T-helper 9 cell (primary cell): ENCODE measurements around the gene PHF10.
A peak's percentile ranks its signal among the peaks of the same experiment; 100 is the strongest.
"Not testable (repeated sequence)": the region's sequence is repeated elsewhere in the genome, so short reads cannot be mapped to it uniquely, and the experiment has no call there.

Source experiments
- DNase-seq: peaks from one replicate; pipeline ENCODE4 v3.0.0-alpha.2; 2020
- total RNA-seq, 2 donors: gene quantifications; one replicate each; lab custom pipeline; 2026; lab: John Stamatoyannopoulos, UW

PHF10 gene
- total RNA-seq, result 98.5 to 106 reads per million in 2 donors

GRCh38 chr6:169724494-169725124 is at the start of gene PHF10:
Gene PHF10, minus strand, starts transcription at chr6:169724500. Its CDS starts 569 bp downstream, at chr6:169723931.
- DNase-seq, result peak; percentile 63

GRCh38 chr6:169766921-169767736 is 42.8 kb upstream of the PHF10 start:
- DNase-seq, result no peak

GRCh38 chr6:169766232-169766631 is 41.9 kb upstream of the PHF10 start:
- DNase-seq, result no peak

GRCh38 chr6:169765789-169766188 is 41.5 kb upstream of the PHF10 start:
- DNase-seq, result not testable (repeated sequence)

GRCh38 chr6:169763881-169764280 is 39.6 kb upstream of the PHF10 start:
- no peak for DNase-seq

- DNase-seq, result no peak
Measured at GRCh38 chr6:169763308-169763707, 39.0 kb upstream of the PHF10 start.

- no peak for DNase-seq
Measured at GRCh38 chr6:169755162-169755561, 30.9 kb upstream of the PHF10 start.

- DNase-seq, result no peak
Measured at GRCh38 chr6:169752074-169752623, 27.8 kb upstream of the PHF10 start.

- DNase-seq, result peak; percentile 89
Measured at GRCh38 chr6:169751242-169752073, 27.2 kb upstream of the PHF10 start, which contains the start of the genes DYNLT2 and ERMARD. Gene DYNLT2, minus strand, starts transcription at chr6:169751572. Its CDS starts 114 bp downstream, at chr6:169751458. Gene ERMARD, plus strand, starts transcription at chr6:169751622. Its CDS starts 36 bp downstream, at chr6:169751658.

GRCh38 chr6:169746556-169746955 is 22.3 kb upstream of the PHF10 start:
- no peak for DNase-seq

- no peak for DNase-seq
Measured at GRCh38 chr6:169745405-169745804, 21.1 kb upstream of the PHF10 start.

- no peak for DNase-seq
Measured at GRCh38 chr6:169741344-169741743, 17.0 kb upstream of the PHF10 start.

- no peak for DNase-seq
Measured at GRCh38 chr6:169738976-169739529, 14.8 kb upstream of the PHF10 start.

- no peak for DNase-seq
Measured at GRCh38 chr6:169738204-169738975, 14.1 kb upstream of the PHF10 start.

- no peak for DNase-seq
Measured at GRCh38 chr6:169729961-169730360, 5.7 kb upstream of the PHF10 start.

- DNase-seq, result no peak
Measured at GRCh38 chr6:169726963-169727362, 2.7 kb upstream of the PHF10 start.

- DNase-seq, result no peak
Measured at GRCh38 chr6:169726049-169726400, 1.7 kb upstream of the PHF10 start.

- no peak for DNase-seq
Measured at GRCh38 chr6:169725125-169726048, 1.1 kb upstream of the PHF10 start.

- peak; percentile 37 for DNase-seq
Measured at GRCh38 chr6:169723991-169724493, 258 bp downstream of the PHF10 start.

- DNase-seq, result peak; percentile 58
Measured at GRCh38 chr6:169723200-169723909, 945 bp downstream of the PHF10 start.
